GM23248 (cell line): ENCODE results near the gene ITGB4. TPM values are rescaled to one million over a fixed set of nuclear protein-coding genes. Genes with fewer than 3 reads are reported as not detected.

ENCODE experiments used
- DNase-seq: peaks from one replicate; pipeline ENCODE4 v3.0.0-alpha.2; 2015
- H2AFZ ChIP-seq: fragments of 200-600 bp; sonication (generic); 2 replicates; pipeline ENCODE4 v1.6.1; 2016; ENCODE audit warnings: antibody characterized with exemption
- H3F3A ChIP-seq: fragments of 200-600 bp; sonication (generic); 2 replicates; pipeline ENCODE4 v1.6.1; 2016; ENCODE audit warnings: mild to moderate bottlenecking, antibody characterized with exemption, mixed run types; ENCODE audit not compliant: insufficient read depth
- H3K27ac ChIP-seq: fragments of 200-600 bp; sonication (generic); 2 replicates; pipeline ENCODE4 v1.5.1; 2016; ENCODE audit warnings: mild to moderate bottlenecking
- H3K27me3 ChIP-seq: fragments of 200-600 bp; sonication (generic); replicated peaks from 2 replicates; pipeline ENCODE4 v1.6.1; 2016; ENCODE audit warnings: mild to moderate bottlenecking; ENCODE audit not compliant: insufficient read depth
- H3K36me3 ChIP-seq: fragments of 200-600 bp; sonication (generic); 2 replicates; pipeline ENCODE4 v1.6.1; 2016; ENCODE audit warnings: low read depth, mild to moderate bottlenecking
- H3K4me1 ChIP-seq: fragments of 200-600 bp; sonication (generic); 2 replicates; pipeline ENCODE4 v1.6.1; 2016; ENCODE audit warnings: mild to moderate bottlenecking; ENCODE audit not compliant: insufficient read depth
- H3K4me2 ChIP-seq: fragments of 200-600 bp; sonication (generic); one replicate; pipeline ENCODE4 v1.6.1; 2016; ENCODE audit warnings: mild to moderate bottlenecking; ENCODE audit not compliant: unreplicated experiment
- H3K4me3 ChIP-seq: fragments of 200-600 bp; sonication (generic); 2 replicates; pipeline ENCODE4 v1.5.1; 2016; ENCODE audit warnings: mild to moderate bottlenecking
- H3K79me2 ChIP-seq: fragments of 200-600 bp; sonication (generic); 2 replicates; pipeline ENCODE4 v1.6.1; 2016; ENCODE audit warnings: mild to moderate bottlenecking; ENCODE audit not compliant: insufficient read depth
- H3K9ac ChIP-seq: fragments of 200-600 bp; sonication (generic); 2 replicates; pipeline ENCODE4 v1.6.1; 2016; ENCODE audit warnings: mild to moderate bottlenecking
- H3K9me2 ChIP-seq: fragments of 200-600 bp; sonication (generic); 2 replicates; pipeline ENCODE4 v1.6.1; 2016; ENCODE audit warnings: mixed run types, mild to moderate bottlenecking, moderate library complexity; ENCODE audit not compliant: insufficient read depth
- H3K9me3 ChIP-seq: fragments of 200-600 bp; sonication (generic); one replicate; pipeline ENCODE4 v1.6.1; 2017; ENCODE audit warnings: low read depth
- H4K20me1 ChIP-seq: fragments of 200-600 bp; sonication (generic); 2 replicates; pipeline ENCODE4 v1.6.0; 2016; ENCODE audit not compliant: insufficient read depth
- EZH2 ChIP-seq: fragments of 200-600 bp; sonication (generic); IDR thresholded peaks from 2 replicates; pipeline ENCODE4 v1.6.1; 2018; ENCODE audit warnings: antibody characterized with exemption, mild to moderate bottlenecking; ENCODE audit not compliant: insufficient read depth, poor library complexity, severe bottlenecking
- EZH2phosphoT487 ChIP-seq: fragments of 200-600 bp; sonication (generic); IDR thresholded peaks from 2 replicates; pipeline ENCODE4 v1.6.1; 2018; ENCODE audit warnings: antibody characterized with exemption, moderate library complexity, mild to moderate bottlenecking, low read depth; ENCODE audit not compliant: insufficient read depth
- WGBS, 2 experiments: methylation state at CpG; one replicate each; pipeline ENCODE4 v1.1.6; 2015 to 2017; ENCODE audit warnings: low lambda C conversion rate in 2 of 2, low coverage in 1 of 2; ENCODE audit errors: missing lambda C conversion rate in 2 of 2; 5-methylcytosine and 5-hydroxymethylcytosine counted together
- in situ Hi-C: fragments of 300-500 bp; cut with MboI; formaldehyde crosslinking; loops from 2 replicates; pipeline ENCODE4 v1.15.0; 2020
- polyA plus RNA-seq: library from polyadenylated mRNA; unstranded; fragments of >200 nt; fragmentation: Nextera tagmentation; extraction: Ambion mirVana; gene quantifications from 2 replicates; pipeline ENCODE4 v1.2.1, GENCODE V29; 2016
- total RNA-seq: library from RNA; depleted of rRNA; stranded (reverse); fragments of >200 nt; shearing (Covaris generic); gene quantifications from 2 replicates; pipeline ENCODE4 v1.2.3, GENCODE V29; 2014

ITGB4 gene
- total and polyA plus RNA-seq, 2 experiments from 2014 or later = under 0.01 to 1.5 TPM

DNA sequence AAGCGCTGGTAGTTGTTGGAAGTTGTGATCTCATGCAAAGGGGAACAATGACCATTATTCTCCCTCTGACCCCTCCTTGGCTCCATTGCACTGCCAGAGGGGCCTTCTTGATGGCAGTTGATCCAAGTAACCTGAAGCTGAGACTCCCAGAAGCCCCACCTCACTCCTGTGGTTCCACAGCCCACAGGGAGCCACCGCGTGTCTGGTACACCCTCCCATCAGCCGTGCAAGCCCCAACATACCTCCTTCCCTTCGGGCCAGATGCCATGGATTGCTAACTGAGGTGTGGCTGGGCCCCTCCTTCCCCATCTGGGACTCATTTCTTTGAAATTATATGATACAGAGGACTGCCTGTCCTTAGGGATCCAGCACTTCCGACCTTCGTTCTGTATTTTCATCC lies 36.3 kb upstream of the ITGB4 start:
- WGBS, 2 experiments = 8 to 9% methylated on average over 7 of the region's 7 CpGs
- in situ Hi-C loops = no loop called here
- Histone ChIP-seq H3F3A (peaks cover 70% of the 10 kb centered on the region), H3K4me1 (peaks cover 81% of the 10 kb centered on the region), H3K9ac (peak overlapping the region; percentile 65), H3K4me2 (peak overlapping the region; percentile 72), H3K79me2 (peaks cover 61% of the 10 kb centered on the region), H3K27me3 (no peaks in the 10 kb centered on the region), H3K36me3 (no peaks in the 10 kb centered on the region), H3K9me2 (no peaks in the 10 kb centered on the region), H3K27ac (peak overlapping the region; percentile 88), H2AFZ (no peak overlapping the region), H3K4me3 (peak overlapping the region; percentile 30), H3K9me3 (no peaks in the 10 kb centered on the region), H4K20me1 (no peaks in the 10 kb centered on the region)
- DNase-seq = peak; percentile 83
- TF ChIP-seq EZH2 = no peak
- TF ChIP-seq EZH2phosphoT487 = no peak

DNA sequence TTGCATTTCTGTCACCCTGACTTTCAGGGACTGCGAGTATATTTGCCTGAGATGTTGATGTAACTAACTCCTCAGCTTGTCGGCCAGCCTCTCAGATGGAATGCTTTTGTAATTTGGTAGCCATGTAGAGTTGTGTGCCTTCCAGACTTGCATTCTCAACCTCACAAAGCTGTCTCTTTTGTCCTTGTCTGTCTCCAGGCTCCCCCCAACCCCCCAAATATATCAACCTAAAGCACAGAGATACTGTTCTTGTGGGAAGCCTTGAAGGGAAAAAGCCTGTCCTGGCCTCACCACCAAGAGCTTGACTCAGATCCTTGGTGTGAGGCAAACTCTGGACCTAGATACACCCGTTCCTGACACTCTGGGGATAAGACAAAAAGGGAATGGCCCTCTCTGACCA lies 35.8 kb upstream of the ITGB4 start:
- WGBS, 2 experiments = 12 to 16% methylated on average over 3 of the region's 3 CpGs
- TF ChIP-seq EZH2phosphoT487 (no peak), EZH2 (no peak)
- peak overlapping the region; percentile 72 for H3K4me2 ChIP-seq
- peaks cover 79% of the 10 kb centered on the region for H3K4me1 ChIP-seq
- H2AFZ ChIP-seq = no peak overlapping the region
- H3F3A ChIP-seq = peaks cover 64% of the 10 kb centered on the region
- H3K9me2 ChIP-seq = no peaks in the 10 kb centered on the region
- peak; percentile 74 for DNase-seq
- H3K79me2 ChIP-seq = peaks cover 66% of the 10 kb centered on the region
- H3K9ac ChIP-seq = peak overlapping the region; percentile 65
- H4K20me1 ChIP-seq = no peaks in the 10 kb centered on the region
- peak overlapping the region; percentile 30 for H3K4me3 ChIP-seq
- no peaks in the 10 kb centered on the region for H3K36me3 ChIP-seq
- H3K9me3 ChIP-seq = no peaks in the 10 kb centered on the region
- no peaks in the 10 kb centered on the region for H3K27me3 ChIP-seq
- peak overlapping the region; percentile 88 for H3K27ac ChIP-seq
- in situ Hi-C loops = no loop called here

DNA sequence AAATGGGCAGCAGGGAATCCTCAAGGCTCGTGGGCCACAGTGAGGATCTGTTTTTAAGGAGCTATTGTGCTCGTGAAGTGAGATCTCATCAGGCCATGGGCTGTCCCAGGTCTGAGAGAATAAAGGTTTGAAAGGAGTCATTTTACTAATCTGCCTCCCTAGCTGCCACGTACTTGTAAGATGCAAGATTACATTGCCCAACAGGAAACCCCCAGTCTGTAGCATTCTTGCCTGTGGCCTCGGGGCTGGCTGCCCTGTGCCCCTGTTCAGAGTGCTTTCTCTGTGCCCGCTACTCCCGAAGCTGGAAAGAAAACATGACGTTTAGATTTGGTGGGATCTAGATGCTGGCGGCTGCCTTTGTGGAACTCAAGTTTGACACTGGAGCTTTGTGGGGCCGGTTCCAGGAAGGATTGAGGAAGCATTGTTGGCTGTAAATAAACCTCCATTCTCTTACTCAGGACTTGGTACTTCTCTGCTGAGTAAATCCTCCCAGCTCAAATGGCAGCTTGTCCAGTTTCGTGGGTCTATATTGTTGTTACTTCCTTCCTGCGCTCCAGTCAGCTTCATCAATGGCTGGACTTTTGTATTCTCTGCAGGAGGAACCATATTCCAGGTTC lies 32.9 kb upstream of the ITGB4 start:
- H3K9ac ChIP-seq = peak overlapping the region; percentile 63
- 23 to 28% methylated on average over 11 of the region's 11 CpGs for WGBS, 2 experiments
- peak; percentile 86 for DNase-seq
- H2AFZ ChIP-seq = no peak overlapping the region
- TF ChIP-seq EZH2phosphoT487 = no peak
- TF ChIP-seq EZH2 = no peak
- in situ Hi-C loops = no loop called here
- H3K9me2 ChIP-seq = no peaks in the 10 kb centered on the region
- peak overlapping the region; percentile 80 for H3K27ac ChIP-seq
- H4K20me1 ChIP-seq = no peaks in the 10 kb centered on the region
- H3K36me3 ChIP-seq = no peaks in the 10 kb centered on the region
- no peaks in the 10 kb centered on the region for H3K9me3 ChIP-seq
- peaks cover 76% of the 10 kb centered on the region for H3K79me2 ChIP-seq
- H3K4me3 ChIP-seq = no peak overlapping the region
- H3F3A ChIP-seq = peaks cover 55% of the 10 kb centered on the region
- peak overlapping the region; percentile 21 for H3K4me2 ChIP-seq
- no peaks in the 10 kb centered on the region for H3K27me3 ChIP-seq
- peaks cover 88% of the 10 kb centered on the region for H3K4me1 ChIP-seq

DNA sequence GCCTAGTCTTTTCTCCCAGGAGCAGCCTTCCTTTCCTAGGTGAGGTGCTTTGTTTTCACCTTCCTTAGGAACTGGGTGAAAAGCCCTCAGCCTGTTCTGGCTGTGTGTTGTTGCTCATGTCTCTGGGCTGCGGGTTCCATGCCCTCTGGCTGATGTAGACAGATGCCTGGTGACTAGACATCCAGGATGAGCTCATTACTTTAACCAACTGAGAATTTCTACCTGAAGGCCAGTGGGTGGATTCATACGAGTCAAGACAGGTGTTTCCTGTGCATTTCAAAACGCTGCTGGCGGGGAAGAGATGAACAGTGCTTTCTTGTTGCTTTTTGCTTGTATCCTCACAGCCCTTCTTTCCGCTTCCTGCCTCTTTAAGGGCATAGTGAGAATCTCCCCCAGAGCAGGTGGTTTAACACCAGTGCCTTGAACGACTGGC lies 31.8 kb upstream of the ITGB4 start:
- H3K27me3 ChIP-seq = no peaks in the 10 kb centered on the region
- no peak overlapping the region for H3K4me2 ChIP-seq
- TF ChIP-seq EZH2 = no peak
- no peak for TF ChIP-seq EZH2phosphoT487
- no peaks in the 10 kb centered on the region for H3K36me3 ChIP-seq
- peak overlapping the region; percentile 80 for H3K27ac ChIP-seq
- no peak overlapping the region for H3K4me3 ChIP-seq
- H3K79me2 ChIP-seq = peaks cover 75% of the 10 kb centered on the region
- DNase-seq = peak; percentile 30
- no peaks in the 10 kb centered on the region for H3K9me2 ChIP-seq
- peaks cover 56% of the 10 kb centered on the region for H3F3A ChIP-seq
- H4K20me1 ChIP-seq = no peaks in the 10 kb centered on the region
- no peak overlapping the region for H3K9ac ChIP-seq
- 89 to 91% methylated on average over 6 of the region's 6 CpGs for WGBS, 2 experiments
- no peak overlapping the region for H2AFZ ChIP-seq
- H3K9me3 ChIP-seq = no peaks in the 10 kb centered on the region
- H3K4me1 ChIP-seq = peaks cover 88% of the 10 kb centered on the region
- in situ Hi-C loops = no loop called here
